GM21529 (cell line): ENCODE data around the gene DOC2A.

Experiments used
- ATAC-seq: cut with Tn5 transposase; IDR thresholded peaks from one replicate; pipeline ENCODE4 v1.9.1; 2021; ENCODE audit not compliant: unreplicated experiment

DOC2A gene

GRCh38 chr16:29990034-29990433 is 20.8 kb downstream of the DOC2A start:
- ATAC-seq, result no peak

- ATAC-seq, result no peak
These were observed 21.5 kb downstream of the DOC2A start for GRCh38 chr16:29989111-29989858.

GRCh38 chr16:29988346-29989075 is 22.3 kb downstream of the DOC2A start:
- ATAC-seq, result no peak

GRCh38 chr16:29987371-29988085 is 23.3 kb downstream of the DOC2A start:
- no peak for ATAC-seq

GRCh38 chr16:29986931-29987330 is 23.9 kb downstream of the DOC2A start:
- ATAC-seq, result no peak

- no peak for ATAC-seq
These were observed 24.6 kb downstream of the DOC2A start for GRCh38 chr16:29986231-29986630.

- no peak for ATAC-seq
These were observed 25.5 kb downstream of the DOC2A start for GRCh38 chr16:29985271-29985811.

- ATAC-seq, result no peak
These were observed 26.1 kb downstream of the DOC2A start for GRCh38 chr16:29984764-29985147.

GRCh38 chr16:29984137-29984763 is 26.6 kb downstream of the DOC2A start:
- ATAC-seq, result no peak

GRCh38 chr16:29983420-29984136 is 27.2 kb downstream of the DOC2A start:
- ATAC-seq, result no peak

GRCh38 chr16:29982560-29983419 is 28.0 kb downstream of the DOC2A start:
- no peak for ATAC-seq

GRCh38 chr16:29978564-29979270 is 32.1 kb downstream of the DOC2A start:
- no peak for ATAC-seq

- ATAC-seq, result no peak
These were observed 32.7 kb downstream of the DOC2A start for GRCh38 chr16:29978081-29978480.

GRCh38 chr16:29977063-29977825 is 33.6 kb downstream of the DOC2A start:
- no peak for ATAC-seq

GRCh38 chr16:29975811-29976511 is 34.9 kb downstream of the DOC2A start:
- ATAC-seq, result no peak

GRCh38 chr16:29975134-29975538 is 35.7 kb downstream of the DOC2A start:
- ATAC-seq, result no peak

GRCh38 chr16:29974291-29975133 is 36.3 kb downstream of the DOC2A start:
- ATAC-seq, result no peak
